Gastroesophageal sphincter (tissue), 3 donors: ENCODE results near the gene ALDH1L1.

Experiments
- CTCF ChIP-seq, 4 experiments: fragments of 200-600 bp in 2 of 4; fragments of 450-650 bp in 2 of 4; sonication (generic) in 1 of 4; IDR thresholded peaks; one replicate each; pipeline ENCODE4 v1.5.1; 2017 to 2019; ENCODE audit warnings: antibody characterized with exemption in 4 of 4, mild to moderate bottlenecking in 2 of 4, moderate library complexity in 2 of 4
- EP300 ChIP-seq: sonication (generic); formaldehyde crosslinking; IDR thresholded peaks from one replicate; pipeline ENCODE4 v1.6.1; 2017; ENCODE audit warnings: antibody characterized with exemption, mild to moderate bottlenecking
- POLR2A ChIP-seq, 2 donors: fragments of 450-650 bp; IDR thresholded peaks; one replicate each; pipeline ENCODE4 v1.6.1; 2017; ENCODE audit warnings: antibody characterized with exemption in 2 of 2, mild to moderate bottlenecking in 2 of 2, moderate library complexity in 1 of 2

GRCh38 chr3:126124148-126124868 lies 56.1 kb downstream of the ALDH1L1 start:
- no peak for TF ChIP-seq POLR2A (IDR thresholded peaks at IDR 0.05)
- TF ChIP-seq CTCF (IDR thresholded peaks at IDR 0.05), result no peak
- no peak for TF ChIP-seq EP300
